CD4-positive, alpha-beta memory T cell (primary cell): Measurements from ENCODE around the gene SLC22A9. TPM values are rescaled to one million over a fixed set of nuclear protein-coding genes. Genes with fewer than 3 reads are reported as not detected.

Experiments used
- CTCF ChIA-PET: fragments of 350-600 bp; sonication (Branson Sonifier 250); formaldehyde crosslinking; loops from one replicate; lab custom pipeline; 2021; ENCODE audit warnings: inconsistent platforms; ENCODE audit not compliant: partially characterized antibody; lab: Charles Lee
- POLR2A ChIA-PET: fragments of 350-600 bp; sonication (Branson Sonifier 250); formaldehyde crosslinking; loops from one replicate; lab custom pipeline; 2021; ENCODE audit not compliant: partially characterized antibody; lab: Charles Lee
- DNase-seq, 5 donors: peaks; one replicate each; pipeline versions ENCODE4 v3.0.0 to v3.0.0-alpha.2; 2020 to 2022; ENCODE audit warnings: mixed read lengths in 1 of 5
- H3K27ac ChIP-seq: one replicate; pipeline ENCODE4 v1.7.0; 2013; ENCODE audit warnings: low read depth, low read length
- H3K27me3 ChIP-seq: 2 replicates; pipeline ENCODE4 v1.7.0; 2013; ENCODE audit warnings: mild to moderate bottlenecking, low read length, moderate library complexity; ENCODE audit not compliant: insufficient read depth
- H3K36me3 ChIP-seq: 2 replicates; pipeline ENCODE4 v1.7.0; 2013; ENCODE audit warnings: mild to moderate bottlenecking, low read length, moderate library complexity; ENCODE audit not compliant: insufficient read depth
- H3K4me1 ChIP-seq: 2 replicates; pipeline ENCODE4 v1.7.0; 2013; ENCODE audit warnings: mild to moderate bottlenecking, low read length, moderate library complexity; ENCODE audit not compliant: insufficient read depth
- H3K4me3 ChIP-seq, 2 donors: one replicate each; pipeline ENCODE4 v1.7.0; 2013; ENCODE audit warnings: low read length in 2 of 2, mild to moderate bottlenecking in 1 of 2
- H3K9me3 ChIP-seq, 2 donors: one replicate each; pipeline ENCODE4 v1.7.0; 2013; ENCODE audit warnings: low read length in 2 of 2, control low read depth in 1 of 2; ENCODE audit not compliant: control insufficient read depth in 1 of 2
- H3K27ac Mint-ChIP-seq, 7 donors: one replicate each; pipeline ENCODE4 v1.8.0; 2020 to 2021; ENCODE audit warnings: mixed read lengths in 7 of 7, mild to moderate bottlenecking in 6 of 7, inconsistent platforms in 3 of 7, moderate library complexity in 3 of 7
- H3K27me3 Mint-ChIP-seq, 2 donors: one replicate each; pipeline ENCODE4 v1.8.0; 2020 to 2021; ENCODE audit warnings: mixed read lengths in 2 of 2
- H3K36me3 Mint-ChIP-seq, 2 donors: one replicate each; pipeline ENCODE4 v1.8.0; 2020 to 2021; ENCODE audit warnings: mixed read lengths in 2 of 2, inconsistent platforms in 1 of 2, mild to moderate bottlenecking in 1 of 2
- H3K4me1 Mint-ChIP-seq, 4 donors: one replicate each; pipeline ENCODE4 v1.8.0; 2020 to 2021; ENCODE audit warnings: mixed read lengths in 4 of 4, mild to moderate bottlenecking in 1 of 4
- H3K4me3 Mint-ChIP-seq, 8 donors: one replicate each; pipeline ENCODE4 v1.8.0; 2020 to 2021; ENCODE audit warnings: mixed read lengths in 8 of 8, mild to moderate bottlenecking in 7 of 8, moderate library complexity in 6 of 8, inconsistent platforms in 3 of 8
- H3K9me3 Mint-ChIP-seq, 8 donors: one replicate each; pipeline ENCODE4 v1.8.0; 2020 to 2021; ENCODE audit warnings: mixed read lengths in 8 of 8, mild to moderate bottlenecking in 5 of 8, inconsistent platforms in 3 of 8, moderate library complexity in 1 of 8
- intact Hi-C: fragments of 100-400 bp; cut with micrococcal nuclease; formaldehyde crosslinking; loops from one replicate; pipeline ENCODE4 v1.15.1; 2023
- polyA plus RNA-seq, 2 donors: library from polyadenylated mRNA; unstranded; fragments of 300-500 nt; fragmentation: Illumina TruSeq; gene quantifications; one replicate each; pipeline ENCODE4 v1.2.3, GENCODE V29; 2021
- total RNA-seq, 2 experiments: library from RNA; stranded (reverse); gene quantifications; one replicate each; pipeline ENCODE4 v1.2.3, GENCODE V29; 2021

SLC22A9 gene
- total and polyA plus RNA-seq, 4 experiments from 2014 or later: not detected

GRCh38 chr11:63369971-63370588 is 495 bp downstream of the SLC22A9 start:
- H3K27ac Mint-ChIP-seq: no peak overlapping the region
- Histone ChIP-seq H3K36me3 (no peaks in the 10 kb centered on the region), H3K9me3 (no peaks in the 10 kb centered on the region), H3K27ac (no peak overlapping the region), H3K4me1 (no peaks in the 10 kb centered on the region), H3K27me3 (no peaks in the 10 kb centered on the region), H3K4me3 (no peak overlapping the region)
- H3K9me3 Mint-ChIP-seq: peaks cover 0 to 10% (median 3%) of the 10 kb centered on the region in 8 donors
- DNase-seq: peak in 1 of 5 donors; percentile 0
- peaks cover 26 to 44% of the 10 kb centered on the region in 2 donors for H3K27me3 Mint-ChIP-seq
- no peaks in the 10 kb centered on the region for H3K36me3 Mint-ChIP-seq
- intact Hi-C loops: no loop called here
- H3K4me1 Mint-ChIP-seq: no peaks in the 10 kb centered on the region
- ChIA-PET POLR2A (no interaction called here), CTCF (no interaction called here)
- no peak overlapping the region for H3K4me3 Mint-ChIP-seq

GRCh38 chr11:63371396-63371795 is 1.8 kb downstream of the SLC22A9 start:
- Mint-ChIP-seq H3K27me3 (peaks cover 22 to 42% of the 10 kb centered on the region in 2 donors), H3K4me1 (no peaks in the 10 kb centered on the region), H3K9me3 (peaks cover 0 to 6% (median under 1%) of the 10 kb centered on the region in 8 donors), H3K27ac (no peak overlapping the region), H3K36me3 (no peaks in the 10 kb centered on the region), H3K4me3 (no peak overlapping the region)
- no peaks in the 10 kb centered on the region for H3K4me1 ChIP-seq
- no peaks in the 10 kb centered on the region for H3K36me3 ChIP-seq
- intact Hi-C loops: no loop called here
- no peak overlapping the region for H3K27ac ChIP-seq
- ChIA-PET POLR2A (no interaction called here), CTCF (no interaction called here)
- H3K27me3 ChIP-seq: no peaks in the 10 kb centered on the region
- no peaks in the 10 kb centered on the region for H3K9me3 ChIP-seq
- no peak for DNase-seq
- H3K4me3 ChIP-seq: no peak overlapping the region

- Histone ChIP-seq H3K27ac (no peak overlapping the region), H3K4me1 (no peaks in the 10 kb centered on the region), H3K9me3 (no peaks in the 10 kb centered on the region), H3K4me3 (no peak overlapping the region), H3K27me3 (no peaks in the 10 kb centered on the region), H3K36me3 (no peaks in the 10 kb centered on the region)
- no peaks in the 10 kb centered on the region for H3K9me3 Mint-ChIP-seq
- H3K4me3 Mint-ChIP-seq: no peak overlapping the region
- no peak for DNase-seq
- intact Hi-C loops: no loop called here
- no peak overlapping the region for H3K27ac Mint-ChIP-seq
- no peaks in the 10 kb centered on the region for H3K4me1 Mint-ChIP-seq
- peaks cover 20 to 31% of the 10 kb centered on the region in 2 donors for H3K27me3 Mint-ChIP-seq
- no peaks in the 10 kb centered on the region for H3K36me3 Mint-ChIP-seq
- ChIA-PET CTCF (interaction anchor here (0.7 kb wide), 1 partner anchor 363 kb away, joined by 3 read pairs; no protein-coding TSS in a partner anchor), POLR2A (no interaction called here)
Measured at GRCh38 chr11:63375434-63375833, 5.8 kb downstream of the SLC22A9 start.

- no peak for DNase-seq
- peaks cover 9 to 15% of the 10 kb centered on the region in 2 donors for H3K27me3 Mint-ChIP-seq
- Histone ChIP-seq H3K9me3 (no peaks in the 10 kb centered on the region), H3K36me3 (no peaks in the 10 kb centered on the region), H3K4me3 (no peak overlapping the region), H3K27ac (no peak overlapping the region), H3K27me3 (no peaks in the 10 kb centered on the region), H3K4me1 (no peaks in the 10 kb centered on the region)
- no peaks in the 10 kb centered on the region for H3K36me3 Mint-ChIP-seq
- CTCF ChIA-PET: no interaction called here
- intact Hi-C loops: no loop called here
- no peak overlapping the region for H3K4me3 Mint-ChIP-seq
- H3K9me3 Mint-ChIP-seq: no peaks in the 10 kb centered on the region
- POLR2A ChIA-PET: no interaction called here
- no peak overlapping the region for H3K27ac Mint-ChIP-seq
- no peaks in the 10 kb centered on the region for H3K4me1 Mint-ChIP-seq
Measured at GRCh38 chr11:63380130-63380529, 10.5 kb downstream of the SLC22A9 start.

- no peaks in the 10 kb centered on the region for H3K4me1 Mint-ChIP-seq
- CTCF ChIA-PET: no interaction called here
- H3K4me3 Mint-ChIP-seq: no peak overlapping the region
- intact Hi-C loops: no loop called here
- H3K27ac ChIP-seq: no peak overlapping the region
- POLR2A ChIA-PET: no interaction called here
- H3K9me3 Mint-ChIP-seq: peaks cover 0 to 4% (median 0%) of the 10 kb centered on the region in 8 donors
- DNase-seq: no peak
- H3K27me3 ChIP-seq: peaks cover 4% of the 10 kb centered on the region
- peaks cover 47 to 53% of the 10 kb centered on the region in 2 donors for H3K27me3 Mint-ChIP-seq
- no peaks in the 10 kb centered on the region for H3K4me1 ChIP-seq
- H3K36me3 ChIP-seq: no peaks in the 10 kb centered on the region
- no peak overlapping the region for H3K27ac Mint-ChIP-seq
- H3K9me3 ChIP-seq: no peaks in the 10 kb centered on the region
- H3K4me3 ChIP-seq: no peak overlapping the region
- H3K36me3 Mint-ChIP-seq: no peaks in the 10 kb centered on the region
Measured at GRCh38 chr11:63395697-63396096, 26.1 kb downstream of the SLC22A9 start.

GRCh38 chr11:63404161-63404935 is 34.8 kb downstream of the SLC22A9 start:
- Histone ChIP-seq H3K4me1 (no peaks in the 10 kb centered on the region), H3K27ac (no peak overlapping the region), H3K9me3 (no peaks in the 10 kb centered on the region), H3K4me3 (no peak overlapping the region), H3K36me3 (no peaks in the 10 kb centered on the region), H3K27me3 (no peaks in the 10 kb centered on the region)
- ChIA-PET POLR2A (no interaction called here), CTCF (no interaction called here)
- Mint-ChIP-seq H3K4me3 (no peak overlapping the region), H3K27ac (no peak overlapping the region), H3K4me1 (no peaks in the 10 kb centered on the region), H3K36me3 (peaks cover 0 to 5% of the 10 kb centered on the region in 2 donors), H3K9me3 (no peaks in the 10 kb centered on the region), H3K27me3 (peaks cover 20 to 24% of the 10 kb centered on the region in 2 donors)
- intact Hi-C loops: no loop called here
- DNase-seq: no peak

GRCh38 chr11:63405114-63405513 is 35.5 kb downstream of the SLC22A9 start:
- H3K36me3 Mint-ChIP-seq: peaks cover 0 to 5% of the 10 kb centered on the region in 2 donors
- H3K9me3 ChIP-seq: no peaks in the 10 kb centered on the region

More at GRCh38 chr11:63405114-63405513, 35.5 kb downstream of the SLC22A9 start:
- intact Hi-C loops: no loop called here
- Histone ChIP-seq H3K27me3 (no peaks in the 10 kb centered on the region), H3K4me3 (no peak overlapping the region), H3K4me1 (no peaks in the 10 kb centered on the region), H3K27ac (no peak overlapping the region), H3K36me3 (no peaks in the 10 kb centered on the region)
- Mint-ChIP-seq H3K4me3 (no peak overlapping the region), H3K27me3 (peaks cover 18 to 23% of the 10 kb centered on the region in 2 donors), H3K9me3 (no peaks in the 10 kb centered on the region), H3K27ac (no peak overlapping the region), H3K4me1 (no peaks in the 10 kb centered on the region)
- CTCF ChIA-PET: no interaction called here
- DNase-seq: no peak
- POLR2A ChIA-PET: no interaction called here
